ENCODE data around the gene UPK2.
"Not testable (repeated sequence)": the region's sequence is repeated elsewhere in the genome, so short reads cannot be mapped to it uniquely, and the experiment has no call there.

DNA sequence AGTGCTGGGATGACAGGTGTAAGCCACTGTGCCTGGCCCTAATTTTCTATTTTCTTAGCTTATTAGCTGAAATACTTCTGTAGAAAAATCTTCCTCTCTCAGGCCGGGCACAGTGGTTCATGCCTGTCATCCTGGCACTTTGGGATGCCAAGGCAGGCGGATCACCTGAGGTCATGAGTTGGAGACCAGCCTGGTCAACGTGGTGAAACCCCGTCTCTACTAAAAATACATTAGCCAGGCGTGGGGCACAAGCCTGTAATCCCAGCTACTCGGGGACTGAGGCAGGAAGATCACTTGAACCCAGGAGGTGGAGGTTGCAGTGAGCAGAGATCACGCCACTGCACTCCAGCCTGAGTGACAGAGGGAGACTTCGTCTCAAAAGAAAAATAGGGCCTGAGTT lies 28.2 kb downstream of the UPK2 start:
- TF ChIP-seq CEBPB (IDR thresholded peaks at IDR 0.05; ENCODE audit: borderline replicate concordance in 1 of 2, low read depth in 2 of 2, low read length in 2 of 2); ZNF274 (IDR thresholded peaks at IDR 0.05; ENCODE audit: insufficient read depth, insufficient read length); FOXK2 (IDR thresholded peaks at IDR 0.05); ETV6 (conservative IDR thresholded peaks at IDR 0.05 in 1 of 2, IDR thresholded peaks at IDR 0.05 in 1 of 2; ENCODE audit: borderline replicate concordance in 1 of 2, low read depth in 1 of 2); BHLHE40 (IDR thresholded peaks at IDR 0.05; ENCODE audit: borderline replicate concordance in 1 of 2, low read depth in 2 of 2, low read length in 1 of 2); POLR2A (IDR thresholded peaks at IDR 0.05; ENCODE audit: low read depth, low read length); SPI1 (IDR thresholded peaks at IDR 0.05; ENCODE audit: borderline replicate concordance, insufficient read depth, low read depth, low read length); EED (IDR thresholded peaks at IDR 0.05; ENCODE audit: low read depth); KLF5 (IDR thresholded peaks at IDR 0.05; ENCODE audit: partially characterized antibody); TCF12 (IDR thresholded peaks at IDR 0.05; ENCODE audit: low read depth, low read length); ZNF24 (IDR thresholded peaks at IDR 0.05); SP1 (IDR thresholded peaks at IDR 0.05; ENCODE audit: low read depth, low read length): not testable (repeated sequence)
- TF ChIP-seq, protein P1, sequence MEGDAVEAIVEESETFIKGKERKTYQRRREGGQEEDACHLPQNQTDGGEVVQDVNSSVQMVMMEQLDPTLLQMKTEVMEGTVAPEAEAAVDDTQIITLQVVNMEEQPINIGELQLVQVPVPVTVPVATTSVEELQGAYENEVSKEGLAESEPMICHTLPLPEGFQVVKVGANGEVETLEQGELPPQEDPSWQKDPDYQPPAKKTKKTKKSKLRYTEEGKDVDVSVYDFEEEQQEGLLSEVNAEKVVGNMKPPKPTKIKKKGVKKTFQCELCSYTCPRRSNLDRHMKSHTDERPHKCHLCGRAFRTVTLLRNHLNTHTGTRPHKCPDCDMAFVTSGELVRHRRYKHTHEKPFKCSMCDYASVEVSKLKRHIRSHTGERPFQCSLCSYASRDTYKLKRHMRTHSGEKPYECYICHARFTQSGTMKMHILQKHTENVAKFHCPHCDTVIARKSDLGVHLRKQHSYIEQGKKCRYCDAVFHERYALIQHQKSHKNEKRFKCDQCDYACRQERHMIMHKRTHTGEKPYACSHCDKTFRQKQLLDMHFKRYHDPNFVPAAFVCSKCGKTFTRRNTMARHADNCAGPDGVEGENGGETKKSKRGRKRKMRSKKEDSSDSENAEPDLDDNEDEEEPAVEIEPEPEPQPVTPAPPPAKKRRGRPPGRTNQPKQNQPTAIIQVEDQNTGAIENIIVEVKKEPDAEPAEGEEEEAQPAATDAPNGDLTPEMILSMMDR (IDR thresholded peaks at IDR 0.05 in 2 of 3, conservative IDR thresholded peaks at IDR 0.05 in 1 of 3; ENCODE audit: control insufficient read depth in 2 of 3, extremely low read depth in 1 of 3, insufficient read depth in 1 of 3, low read depth in 3 of 3, low read length in 3 of 3) = not testable (repeated sequence)
- TF ChIP-seq, protein P2, sequence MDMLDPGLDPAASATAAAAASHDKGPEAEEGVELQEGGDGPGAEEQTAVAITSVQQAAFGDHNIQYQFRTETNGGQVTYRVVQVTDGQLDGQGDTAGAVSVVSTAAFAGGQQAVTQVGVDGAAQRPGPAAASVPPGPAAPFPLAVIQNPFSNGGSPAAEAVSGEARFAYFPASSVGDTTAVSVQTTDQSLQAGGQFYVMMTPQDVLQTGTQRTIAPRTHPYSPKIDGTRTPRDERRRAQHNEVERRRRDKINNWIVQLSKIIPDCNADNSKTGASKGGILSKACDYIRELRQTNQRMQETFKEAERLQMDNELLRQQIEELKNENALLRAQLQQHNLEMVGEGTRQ (IDR thresholded peaks at IDR 0.05; ENCODE audit: borderline replicate concordance, low read depth, low read length) = not testable (repeated sequence)
